Heart right ventricle (tissue), 16 donors: ENCODE results near the gene MXI1. TPM values are rescaled to one million over a fixed set of nuclear protein-coding genes. Genes with fewer than 3 reads are reported as not detected.

Experiments used
- ATAC-seq, 8 donors: fragments of 200-7000 bp; cut with Tn5 transposase; one replicate each; pipeline ENCODE4 v1.9.1; 2020; ENCODE audit warnings: mild to moderate bottlenecking in 8 of 8, moderate library complexity in 8 of 8, moderate number of reproducible peaks in 1 of 8
- DNase-seq, 2 donors: peaks; one replicate each; pipeline ENCODE4 v3.0.0-alpha.2; 2020
- H3K27ac ChIP-seq, 10 donors: fragments of 200-600 bp; sonication (generic) in 2 of 10; one replicate each; pipeline versions ENCODE4 v1.5.0 to v1.8.0; 2020 to 2022; ENCODE audit warnings: mild to moderate bottlenecking in 3 of 10
- H3K27me3 ChIP-seq, 7 donors: fragments of 200-600 bp; one replicate each; pipeline ENCODE4 v1.8.0; 2021 to 2022; ENCODE audit warnings: mild to moderate bottlenecking in 2 of 7
- H3K36me3 ChIP-seq, 9 donors: fragments of 200-600 bp; sonication (generic) in 1 of 9; one replicate each; pipeline versions ENCODE4 v1.5.0 to v1.8.0; 2020 to 2022; ENCODE audit warnings: mild to moderate bottlenecking in 2 of 9
- H3K4me1 ChIP-seq, 9 donors: fragments of 200-600 bp; sonication (generic) in 1 of 9; one replicate each; pipeline versions ENCODE4 v1.5.0 to v1.8.0; 2020 to 2022; ENCODE audit warnings: mild to moderate bottlenecking in 4 of 9
- H3K4me3 ChIP-seq, 10 donors: fragments of 200-600 bp; sonication (generic) in 2 of 10; one replicate each; pipeline versions ENCODE4 v1.5.0 to v1.8.0; 2020 to 2022; ENCODE audit warnings: mild to moderate bottlenecking in 7 of 10, moderate library complexity in 2 of 10
- H3K9me3 ChIP-seq, 11 donors: fragments of 200-600 bp in 10 of 11; sonication (generic) in 2 of 11; one replicate each; pipeline versions ENCODE4 v1.5.0 to v1.8.0; 2013 to 2022; ENCODE audit warnings: mild to moderate bottlenecking in 2 of 11, control low read depth in 1 of 11, moderate library complexity in 1 of 11
- CTCF ChIP-seq, 9 donors: fragments of 200-600 bp; sonication (generic) in 2 of 9; IDR thresholded peaks; one replicate each; pipeline versions ENCODE4 v1.5.0 to v1.8.0; 2021 to 2022; ENCODE audit warnings: antibody characterized with exemption in 9 of 9, mild to moderate bottlenecking in 5 of 9, moderate library complexity in 1 of 9
- WGBS, 2 donors: extraction: QIAGEN DNeasy Blood & Tissue Kit; methylation state at CpG; one replicate each; pipeline ENCODE4 v1.1.7; 2013; ENCODE audit warnings: inconsistent platforms in 1 of 2; 5-methylcytosine and 5-hydroxymethylcytosine counted together
- intact Hi-C, 10 donors: fragments of 100-400 bp; cut with DNase I; formaldehyde crosslinking; loops; one replicate each; pipeline versions ENCODE4 v1.11.1 to v1.14.2; 2022
- polyA plus RNA-seq, 2 donors: library from polyadenylated mRNA; stranded (reverse); fragments of 200-250 nt; gene quantifications; one replicate each; pipeline ENCODE4 v1.2.3, GENCODE V29; 2013
- total RNA-seq, 10 donors: library from RNA; stranded (reverse); fragmentation: NEBNext Ultra II Directional in 3 of 10; extraction: Animal tissue kit (Norgen Biotek cat#: 25700) in 3 of 10; gene quantifications; one replicate each; pipeline versions ENCODE4 v1.2.1 to v1.2.4, GENCODE V29; 2021 to 2023
- donor health status: Arrhythmogenic right ventricular cardiomyopathy.
- donor health status: ischemic (EF 13 %, LVEDD 7.1; RV severe dilation, severe dysfunction).
- donor health status: healthy with polysubstance abuse.
- donor health status: DM: no; HTN: yes; CAD: no.
- donor health status: DM: no; HTN: no; CAD: no.
- donor health status: ischemic (EF 25% LVEDD 6.9; RV normal size, moderate dysfunction).
- donor health status: ischemic (EF 25% LVEDD 5.7; RV mildly dilated, moderate dysfunction).
- donor health status: healthy.
- donor health status: DM: yes; HTN: yes; CAD: no.
- donor health status: Ischemic cardiomyopathy.
- donor health status: ischemic (EF 35%, LVEDD 5.7; RV mildly dilated, moderate dysfunction).
- donor health status: nonischemic (EF 11% LVEDD 7.7; RV severe dilation, severe dysfunction).
- donor health status: DM: yes; HTN: yes; CAD: no.
- donor health status: PGD.
- donor health status: ischemic (EF 29% LVEDD 5.4; RV normal size, mild dysfunction).
- donor health status: nonischemic (EF 23%, LVEDD 6.1; RV moderate dilation, normal function).

MXI1 gene
- total and polyA plus RNA-seq, 12 donors = 27.3 to 100 (median 61.3) TPM

GRCh38 chr10:110165239-110165638 lies 42.2 kb upstream of the MXI1 start:
- no peak for TF ChIP-seq CTCF (IDR thresholded peaks at IDR 0.05)
- Histone ChIP-seq H3K27ac (no peak overlapping the region), H3K4me3 (no peak overlapping the region), H3K9me3 (no peaks in the 10 kb centered on the region), H3K27me3 (peaks cover 4 to 54% (median 14%) of the 10 kb centered on the region in 7 donors), H3K36me3 (no peaks in the 10 kb centered on the region), H3K4me1 (peaks cover 7 to 31% (median 18%) of the 10 kb centered on the region in 9 donors)
- no peak for DNase-seq
- 77 to 87% methylated on average over 6 of the region's 6 CpGs for WGBS, 2 donors
- ATAC-seq = no peak
- intact Hi-C loops = no loop called here

- TF ChIP-seq CTCF (IDR thresholded peaks at IDR 0.05) = no peak
- Histone ChIP-seq H3K4me1 (peaks cover 7 to 50% (median 25%) of the 10 kb centered on the region in 9 donors), H3K4me3 (no peak overlapping the region), H3K27me3 (peaks cover 4 to 55% (median 14%) of the 10 kb centered on the region in 7 donors), H3K27ac (no peak overlapping the region), H3K36me3 (no peaks in the 10 kb centered on the region), H3K9me3 (no peaks in the 10 kb centered on the region)
- 94% methylated on average over 7 of the region's 7 CpGs for WGBS, 2 donors
- intact Hi-C loops = no loop called here
- no peak for ATAC-seq
- no peak for DNase-seq
Measured at GRCh38 chr10:110167149-110167548, 40.3 kb upstream of the MXI1 start.

- no peak for TF ChIP-seq CTCF (IDR thresholded peaks at IDR 0.05)
- H3K4me3 ChIP-seq = peak overlapping the region in 3 of 10 donors; percentile 15 to 17 (median 16)
- peaks cover 7 to 45% (median 25%) of the 10 kb centered on the region in 9 donors for H3K4me1 ChIP-seq
- 11 to 15% methylated on average over 10 of the region's 10 CpGs for WGBS, 2 donors
- H3K27ac ChIP-seq = peak overlapping the region in 8 of 10 donors; percentile 6 to 83 (median 42)
- no peaks in the 10 kb centered on the region for H3K36me3 ChIP-seq
- peaks cover 4 to 55% (median 14%) of the 10 kb centered on the region in 7 donors for H3K27me3 ChIP-seq
- ATAC-seq (peak; percentile 27 to 79 (median 70)), DNase-seq (peak in 1 of 2 donors; percentile 27)
- no peaks in the 10 kb centered on the region for H3K9me3 ChIP-seq
- intact Hi-C loops = loop anchor here in 1 of 10 donors (2.0 kb wide), 1 partner anchor 26 kb away; no protein-coding TSS in a partner anchor
Measured at GRCh38 chr10:110168601-110169481, 38.6 kb upstream of the MXI1 start.

GRCh38 chr10:110169586-110169985 lies 37.8 kb upstream of the MXI1 start:
- no peak for TF ChIP-seq CTCF (IDR thresholded peaks at IDR 0.05)
- DNase-seq = no peak
- H3K4me3 ChIP-seq = no peak overlapping the region
- intact Hi-C loops = loop anchor here in 1 of 10 donors (2.0 kb wide), 1 partner anchor 27 kb away; no protein-coding TSS in a partner anchor
- 46 to 51% methylated on average over 1 of the region's 1 CpG for WGBS, 2 donors
- H3K9me3 ChIP-seq = no peaks in the 10 kb centered on the region
- no peaks in the 10 kb centered on the region for H3K36me3 ChIP-seq
- H3K27me3 ChIP-seq = peaks cover 4 to 55% (median 14%) of the 10 kb centered on the region in 7 donors
- peak overlapping the region in 5 of 10 donors; percentile 59 to 83 (median 78) for H3K27ac ChIP-seq
- H3K4me1 ChIP-seq = peaks cover 7 to 45% (median 25%) of the 10 kb centered on the region in 9 donors
- no peak for ATAC-seq
